Amniotic stem cell (primary cell): Measurements from ENCODE around the gene NT5C1A.

Experiments
- DNase-seq: peaks from one replicate; lab custom pipeline; 2025; lab: John Stamatoyannopoulos, UW

NT5C1A gene

DNA sequence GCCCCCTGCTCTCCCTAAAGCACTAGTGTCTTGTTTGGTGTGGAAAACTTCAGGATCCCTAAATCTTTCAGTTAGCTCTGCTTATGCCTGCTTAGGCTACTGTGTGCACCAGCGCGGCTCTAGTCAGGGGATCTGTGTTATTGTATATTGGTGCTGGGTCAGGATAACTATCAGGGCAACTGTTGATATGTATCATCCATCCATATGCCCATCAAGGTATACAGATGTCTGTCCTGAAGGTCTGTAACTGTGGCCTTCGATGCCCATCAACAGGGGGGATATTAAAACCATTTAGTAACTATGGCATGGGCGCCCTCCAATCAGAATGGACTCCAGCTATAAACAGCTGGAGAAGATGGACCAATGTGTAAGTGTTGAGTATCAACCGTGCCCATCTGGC lies 12.4 kb downstream of the NT5C1A start:
- DNase-seq: no peak

- no peak for DNase-seq
Measured at GRCh38 chr1:39659110-39659509, 12.8 kb downstream of the NT5C1A start.

DNA sequence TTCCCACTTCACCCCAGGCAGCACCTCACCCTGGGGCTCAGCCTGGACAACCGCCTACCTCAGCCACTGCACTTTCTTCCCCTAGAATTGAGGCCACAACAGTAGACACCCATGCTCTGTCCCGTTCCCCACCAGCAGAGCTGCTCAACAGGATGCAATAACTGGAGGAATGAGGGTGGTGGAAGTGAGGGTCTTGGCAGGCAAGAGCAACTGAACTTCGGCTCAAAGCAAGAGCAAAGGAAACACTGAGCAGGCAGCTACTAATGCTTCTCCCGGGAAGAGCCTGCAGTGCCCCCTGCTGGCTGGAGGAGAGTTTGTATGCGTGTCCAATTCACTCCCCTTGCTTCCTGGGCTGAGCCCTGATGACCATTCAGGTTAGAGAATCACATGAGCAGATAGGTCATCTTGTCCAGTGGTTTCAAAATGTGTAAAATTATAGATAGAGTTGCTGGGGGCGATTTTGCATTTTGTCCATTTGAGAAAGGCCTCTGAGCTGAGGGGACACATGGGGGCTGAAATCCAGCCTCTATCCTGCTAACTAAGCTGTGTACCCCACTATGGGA lies 13.9 kb downstream of the NT5C1A start:
- peak; percentile 37 for DNase-seq

GRCh38 chr1:39657402-39657801 lies 14.5 kb downstream of the NT5C1A start:
- no peak for DNase-seq

DNA sequence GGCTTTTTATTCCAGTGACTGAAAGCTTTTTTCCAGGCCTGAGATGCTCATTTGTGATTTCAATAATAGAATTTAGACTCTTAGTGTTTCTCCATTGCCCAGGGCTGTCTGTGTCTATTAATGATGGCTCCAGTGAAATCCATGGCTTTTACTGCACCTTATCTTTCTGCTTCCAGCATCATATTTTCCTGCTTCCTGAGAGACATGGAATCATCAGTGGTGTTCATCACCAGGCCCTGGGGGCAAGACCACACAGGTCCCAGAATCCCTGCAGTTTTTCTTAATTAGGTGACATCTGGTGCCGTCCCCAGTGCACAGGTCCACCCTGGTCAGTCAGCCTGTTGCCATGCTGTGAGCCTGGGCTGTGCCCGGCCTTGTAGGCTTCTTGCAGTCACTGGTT lies 15.5 kb downstream of the NT5C1A start:
- no peak for DNase-seq

DNA sequence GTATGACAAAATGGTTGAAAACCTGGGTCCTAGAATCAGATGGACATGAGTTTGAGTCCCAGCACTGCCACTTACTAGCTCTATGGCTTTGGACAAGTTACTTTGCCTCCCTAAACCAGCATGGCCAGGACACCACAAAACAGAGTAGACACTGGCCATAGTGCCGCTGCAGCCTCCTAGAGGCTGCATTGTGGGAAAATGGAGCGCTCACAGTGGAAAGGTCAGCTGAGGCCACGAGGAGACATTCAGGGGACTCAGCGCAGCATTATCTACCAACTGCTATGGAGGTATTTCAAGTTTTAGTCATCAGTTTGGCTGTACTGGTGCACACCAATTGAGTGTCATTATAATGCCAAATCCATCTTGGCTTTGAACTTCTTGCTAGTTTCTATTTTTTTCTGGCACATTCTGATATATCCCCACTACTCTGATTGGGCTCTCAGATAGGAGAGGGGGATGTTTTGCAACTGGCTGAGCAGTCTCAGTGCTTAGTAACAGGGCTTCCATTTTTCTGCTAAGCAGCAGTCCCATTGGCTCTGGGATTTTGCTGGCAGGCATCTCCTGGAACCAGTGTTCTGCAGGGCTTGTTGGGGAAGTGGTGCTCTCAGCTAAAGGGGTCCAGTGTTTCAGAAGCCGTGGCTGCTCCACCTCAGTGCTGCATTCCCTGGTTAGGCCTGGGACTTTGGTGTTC lies 16.2 kb downstream of the NT5C1A start:
- DNase-seq: no peak

GRCh38 chr1:39654291-39654690 lies 17.6 kb downstream of the NT5C1A start:
- no peak for DNase-seq

GRCh38 chr1:39653546-39654031 lies 18.3 kb downstream of the NT5C1A start:
- no peak for DNase-seq

DNA sequence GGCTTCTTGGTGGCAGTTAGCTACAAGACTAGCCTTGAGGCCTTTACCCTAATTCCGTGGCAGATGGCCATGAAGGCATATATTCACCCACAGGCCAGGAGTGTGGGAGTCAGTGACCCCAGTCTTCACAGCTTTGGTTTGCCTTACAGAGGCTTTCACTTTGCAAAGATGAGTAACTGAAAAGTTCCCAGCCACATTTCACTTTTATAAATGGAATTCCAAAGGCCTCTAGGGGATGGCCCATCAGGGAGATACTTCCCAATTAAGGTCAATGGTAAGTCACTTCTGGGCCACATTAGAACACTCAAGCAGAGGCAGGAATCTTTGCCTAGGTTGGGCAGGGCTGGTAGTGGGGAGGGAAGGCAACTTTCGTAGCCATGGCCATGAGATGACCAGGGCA lies 19.4 kb downstream of the NT5C1A start:
- no peak for DNase-seq

DNA sequence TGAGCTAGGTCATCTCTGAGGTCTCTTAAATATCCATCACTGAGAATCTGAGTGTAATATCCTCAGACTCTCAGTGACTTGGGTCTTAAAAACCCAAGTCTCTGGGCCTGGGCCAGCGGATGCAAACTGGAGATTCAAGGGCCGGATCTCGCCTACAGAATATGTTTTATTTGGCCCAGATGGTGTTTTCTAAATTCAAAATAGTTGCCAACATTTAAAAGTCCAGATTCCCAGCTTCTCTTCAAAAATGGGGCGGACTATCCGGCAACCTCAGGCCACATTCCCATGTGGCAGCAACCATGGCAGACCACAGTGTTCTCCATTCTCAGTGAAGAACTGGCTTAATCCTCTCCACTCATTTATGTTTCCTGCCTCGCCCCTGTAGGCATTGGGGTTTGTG lies 19.8 kb downstream of the NT5C1A start:
- DNase-seq: no peak

DNA sequence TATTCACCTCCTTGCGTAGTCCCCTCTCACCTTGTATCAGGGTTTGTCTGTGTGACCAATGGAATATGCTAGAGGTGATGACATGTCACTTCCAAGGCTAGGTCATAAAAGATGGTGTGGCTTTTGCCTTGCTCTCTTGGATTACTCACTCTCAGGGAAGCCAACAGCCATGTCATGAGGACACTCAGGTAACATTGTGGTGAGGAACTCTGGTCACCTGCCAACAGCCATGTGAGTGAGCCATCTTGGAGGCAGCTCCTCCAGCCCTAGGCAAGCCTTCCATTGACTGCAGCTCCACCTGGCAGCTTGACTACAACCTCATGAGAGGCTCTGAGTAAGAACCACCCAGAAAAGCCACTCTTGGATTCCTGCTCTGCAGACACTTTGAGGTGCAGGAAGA lies 21.5 kb downstream of the NT5C1A start:
- DNase-seq: no peak

DNA sequence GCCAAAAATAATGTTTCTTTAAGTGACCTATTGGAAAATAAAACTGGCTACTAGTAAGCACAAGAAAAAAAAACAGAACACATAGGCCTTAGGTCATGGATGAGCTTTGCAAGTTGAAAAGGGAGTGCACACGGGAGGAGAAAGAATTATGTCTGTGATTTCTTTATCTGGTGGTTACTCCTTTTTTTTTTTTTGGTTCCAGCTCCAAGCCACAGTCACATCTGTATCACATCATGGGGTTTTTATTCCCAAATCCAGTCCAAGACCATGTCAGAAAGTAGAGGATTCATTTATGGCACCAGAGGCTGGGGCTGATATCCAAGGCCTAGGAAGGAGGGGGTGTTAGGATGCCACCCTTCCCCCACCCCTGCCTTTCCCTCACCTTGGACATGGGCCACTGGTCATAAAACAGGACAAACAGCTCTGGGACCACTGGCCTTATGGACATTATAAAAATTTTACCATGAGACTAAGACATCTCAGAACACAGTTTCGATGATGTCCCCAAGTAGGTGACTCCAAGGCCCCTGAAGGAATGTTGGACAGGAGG lies 22.2 kb downstream of the NT5C1A start:
- DNase-seq: no peak

GRCh38 chr1:39648496-39648895 lies 23.4 kb downstream of the NT5C1A start:
- DNase-seq: no peak

GRCh38 chr1:39647247-39647646 lies 24.7 kb downstream of the NT5C1A start:
- DNase-seq: no peak

GRCh38 chr1:39646232-39647081 lies 25.4 kb downstream of the NT5C1A start:
- DNase-seq: no peak

GRCh38 chr1:39645411-39646043 lies 26.4 kb downstream of the NT5C1A start:
- DNase-seq: no peak

- DNase-seq: no peak
Measured at GRCh38 chr1:39643705-39644104, 28.2 kb downstream of the NT5C1A start.

GRCh38 chr1:39642796-39643195 lies 29.1 kb downstream of the NT5C1A start:
- no peak for DNase-seq

DNA sequence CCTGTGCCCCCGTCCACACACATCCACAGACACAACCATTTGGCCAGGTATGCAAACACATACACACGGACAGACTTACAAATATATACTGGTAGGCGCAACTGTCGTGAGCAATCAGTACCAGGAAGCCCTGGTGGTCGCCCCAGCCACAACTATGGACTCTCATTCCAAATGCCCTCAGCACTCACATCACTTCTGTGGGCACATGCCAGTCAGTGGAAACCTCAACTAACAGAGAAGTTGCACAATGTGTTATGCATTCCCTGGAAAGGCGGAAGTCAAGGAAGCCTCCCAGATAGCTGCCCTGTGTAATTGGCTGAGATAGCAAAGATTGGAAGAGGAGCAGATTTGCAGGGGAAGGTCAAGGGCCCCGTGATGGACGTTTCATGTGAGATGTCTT lies 31.0 kb downstream of the NT5C1A start:
- no peak for DNase-seq

DNA sequence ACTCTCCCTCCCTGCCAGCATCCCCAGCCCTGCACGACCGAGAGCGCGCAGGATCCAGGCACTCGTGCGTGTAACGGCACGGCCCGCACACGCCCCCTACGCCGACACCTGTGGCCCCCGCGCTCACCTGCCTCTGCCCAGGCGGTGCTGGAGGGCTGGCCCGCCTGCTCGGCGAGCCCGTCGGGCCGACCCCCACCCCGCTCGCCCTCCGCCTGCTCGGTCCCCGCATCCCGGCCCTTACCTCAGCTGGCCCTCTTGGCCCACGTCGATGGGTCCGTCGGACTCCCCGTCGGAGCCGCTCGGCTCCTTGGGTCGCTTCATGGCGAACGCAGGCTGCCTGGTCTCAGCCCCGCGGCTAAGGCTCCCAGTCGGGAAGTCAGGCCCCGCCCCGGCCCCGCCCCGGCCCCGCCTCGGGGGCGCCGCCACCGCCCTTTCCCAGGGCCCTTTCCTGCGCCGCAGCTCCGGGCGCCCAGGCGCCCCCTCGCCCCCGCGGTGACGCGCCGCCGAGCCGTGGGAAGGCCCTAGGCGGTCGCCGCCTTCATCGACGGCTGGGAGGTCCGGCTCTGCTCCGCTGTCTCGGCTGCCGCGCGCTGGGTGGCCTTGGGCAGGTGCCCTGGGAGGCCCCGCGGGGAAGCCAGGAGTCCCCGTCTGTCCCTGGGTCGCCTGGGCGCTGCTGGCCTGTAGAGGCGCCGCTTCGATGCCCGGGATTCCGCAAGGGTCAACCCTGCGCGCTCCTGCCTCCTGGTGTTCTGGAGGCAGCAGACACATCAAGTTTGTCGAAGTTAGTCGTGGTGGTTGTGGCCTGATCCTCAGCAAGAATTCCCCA lies 32.4 kb downstream of the NT5C1A start, which contains the start of gene HEYL:
Gene HEYL, minus strand, starts transcription at position 339 of the 826 bp plus-strand sequence. Its CDS starts 18 bp downstream, at position 321.
- no peak for DNase-seq

DNA sequence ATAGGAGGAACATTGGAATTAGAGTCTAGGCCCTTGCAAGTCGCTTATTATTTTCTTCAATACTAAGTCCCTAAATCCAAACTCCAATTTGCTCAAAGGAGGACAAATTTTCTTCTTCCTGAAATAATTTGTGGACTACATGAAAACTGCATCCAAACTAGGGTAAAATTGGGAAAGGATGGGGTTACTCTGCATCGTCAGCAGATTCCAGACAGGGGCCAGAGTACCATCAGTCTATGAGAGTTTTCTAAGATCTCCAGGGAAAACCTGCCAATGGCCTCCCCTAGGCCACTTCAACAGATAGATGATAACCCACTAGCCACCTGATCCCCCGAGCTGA lies 33.0 kb downstream of the NT5C1A start:
- no peak for DNase-seq
